OCI-LY7 (cell line): ENCODE data around the gene CASK. TPM values are rescaled to one million over a fixed set of nuclear protein-coding genes. Genes with fewer than 3 reads are reported as not detected.

Source experiments
- BruUV-seq: library from RNA; stranded (reverse); fragments of 400-500 nt; replicated peaks from 2 replicates; lab custom pipeline; 2021; lab: Mats Ljungman, UMichigan
- CTCF ChIA-PET: fragments of 300-600 bp; sonication (Branson Sonifier 250); formaldehyde crosslinking; loops from one replicate; lab custom pipeline; 2022; ENCODE audit warnings: antibody characterized with exemption; ENCODE audit not compliant: unreplicated experiment; lab: Charles Lee
- POLR2A ChIA-PET: fragments of 300-600 bp; sonication (Branson Sonifier 250); formaldehyde crosslinking; loops from one replicate; lab custom pipeline; 2022; ENCODE audit warnings: antibody characterized with exemption; lab: Charles Lee
- DNase-seq: peaks from one replicate; pipeline ENCODE4 v3.0.0-alpha.2; 2015; ENCODE audit warnings: low spot score
- H2AFZ ChIP-seq: fragments of 200-600 bp; sonication (generic), shearing (Covaris generic); 2 replicates; pipeline ENCODE4 v1.6.1; 2014; ENCODE audit warnings: mild to moderate bottlenecking, antibody characterized with exemption, low read length, moderate library complexity
- H3K27ac ChIP-seq: fragments of 200-600 bp; sonication (generic); 2 replicates; pipeline ENCODE4 v1.5.1; 2014; ENCODE audit warnings: mixed run types, low read depth, mild to moderate bottlenecking, moderate library complexity, low read length, inconsistent platforms; ENCODE audit not compliant: poor library complexity, severe bottlenecking
- H3K36me3 ChIP-seq: fragments of 200-600 bp; sonication (generic); 2 replicates; pipeline ENCODE4 v1.6.1; 2014; ENCODE audit warnings: mild to moderate bottlenecking, antibody characterized with exemption, low read length, moderate library complexity, mixed read lengths; ENCODE audit not compliant: insufficient read depth
- H3K4me1 ChIP-seq: fragments of 200-600 bp; sonication (generic); 2 replicates; pipeline ENCODE4 v1.5.1; 2014; ENCODE audit warnings: mild to moderate bottlenecking, low read length; ENCODE audit not compliant: insufficient read depth, poor library complexity, severe bottlenecking
- H3K4me2 ChIP-seq: fragments of 200-600 bp; sonication (generic); 2 replicates; pipeline ENCODE4 v1.6.1; 2014; ENCODE audit warnings: mild to moderate bottlenecking, low read length
- H3K4me3 ChIP-seq: fragments of 200-600 bp; sonication (generic); 2 replicates; pipeline ENCODE4 v1.5.1; 2014; ENCODE audit warnings: mild to moderate bottlenecking, low read depth, low read length; ENCODE audit not compliant: poor library complexity, severe bottlenecking
- H3K79me2 ChIP-seq: fragments of 200-600 bp; sonication (generic); 2 replicates; pipeline ENCODE4 v1.6.1; 2016; ENCODE audit warnings: low read depth, mild to moderate bottlenecking, low read length, moderate library complexity, mixed read lengths; ENCODE audit not compliant: insufficient read depth
- H3K9me2 ChIP-seq: fragments of 200-600 bp; sonication (generic); 2 replicates; pipeline ENCODE4 v1.6.1; 2016; ENCODE audit warnings: mild to moderate bottlenecking, low read length, mixed read lengths; ENCODE audit not compliant: insufficient read depth
- H3K9me3 ChIP-seq: fragments of 200-600 bp; sonication (generic); 2 replicates; pipeline ENCODE4 v1.6.1; 2014; ENCODE audit warnings: mild to moderate bottlenecking, mixed run types, low read length, mixed read lengths
- H4K20me1 ChIP-seq: fragments of 200-600 bp; sonication (generic); 2 replicates; pipeline ENCODE4 v1.6.1; 2014; ENCODE audit warnings: mild to moderate bottlenecking, antibody characterized with exemption, low read length, moderate library complexity, mixed read lengths; ENCODE audit not compliant: insufficient read depth
- EZH2phosphoT487 ChIP-seq: fragments of 200-600 bp; sonication (generic); IDR thresholded peaks from 2 replicates; pipeline ENCODE4 v1.6.1; 2018; ENCODE audit warnings: low read depth, borderline replicate concordance, mild to moderate bottlenecking, mixed run types, antibody characterized with exemption, low read length, moderate library complexity, mixed read lengths
- intact Hi-C: fragments of 100-400 bp; cut with micrococcal nuclease; formaldehyde crosslinking; loops from one replicate; pipeline ENCODE4 v1.10.0; 2022; ENCODE audit not compliant: unreplicated experiment
- total RNA-seq, 2 experiments: library from RNA; depleted of rRNA in 1 of 2; stranded (reverse); fragments of >200 nt in 1 of 2; shearing (Covaris generic) in 1 of 2; gene quantifications; 2 replicates each; pipeline ENCODE4 v1.2.3, GENCODE V29; 2014 to 2022
- TF ChIP-seq, protein P1 (sequence below): fragments of 200-600 bp; sonication (generic); conservative IDR thresholded peaks from 2 replicates; pipeline ENCODE4 v1.5.1; 2014; ENCODE audit warnings: mild to moderate bottlenecking, antibody characterized with exemption, low read length, moderate library complexity, mixed read lengths

Gene CASK
- total RNA-seq, 2 experiments from 2014 or later, result 18.6 to 29.4 TPM

DNA sequence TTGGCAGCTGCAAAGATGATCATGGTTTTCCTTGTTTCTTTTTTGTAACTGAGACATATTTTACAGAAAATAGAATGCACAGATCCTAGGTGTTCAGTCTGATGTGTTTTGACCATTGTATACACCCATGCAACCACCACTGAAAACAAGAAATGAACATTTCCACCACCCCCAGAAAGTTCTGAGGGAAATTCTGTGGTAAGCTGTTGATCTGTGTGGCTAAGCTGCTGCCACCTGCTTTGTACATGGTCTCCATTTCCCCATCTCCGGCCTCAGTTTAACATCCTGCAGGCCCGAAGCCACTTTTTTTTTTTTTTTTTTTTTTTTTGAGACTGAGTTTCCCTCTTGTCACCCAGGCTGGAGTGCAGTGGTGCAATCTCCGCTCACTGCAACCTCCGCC, 411.0 kb downstream of the CASK start:
- Histone ChIP-seq H3K4me1 (peaks cover 33% of the 10 kb centered on the region), H3K4me3 (no peak overlapping the region), H3K9me3 (no peaks in the 10 kb centered on the region), H3K36me3 (no peaks in the 10 kb centered on the region), H3K4me2 (peak overlapping the region; percentile 44), H2AFZ (peak overlapping the region; percentile 72; the same call in 1 of the 2 replicates), H3K79me2 (no peaks in the 10 kb centered on the region), H3K27ac (peak overlapping the region; percentile 55), H4K20me1 (no peaks in the 10 kb centered on the region), H3K9me2 (no peaks in the 10 kb centered on the region)
- CTCF ChIA-PET, result no interaction called here
- no TSS peak for BruUV-seq
- no peak for TF ChIP-seq EZH2phosphoT487
- TF ChIP-seq, protein P1, sequence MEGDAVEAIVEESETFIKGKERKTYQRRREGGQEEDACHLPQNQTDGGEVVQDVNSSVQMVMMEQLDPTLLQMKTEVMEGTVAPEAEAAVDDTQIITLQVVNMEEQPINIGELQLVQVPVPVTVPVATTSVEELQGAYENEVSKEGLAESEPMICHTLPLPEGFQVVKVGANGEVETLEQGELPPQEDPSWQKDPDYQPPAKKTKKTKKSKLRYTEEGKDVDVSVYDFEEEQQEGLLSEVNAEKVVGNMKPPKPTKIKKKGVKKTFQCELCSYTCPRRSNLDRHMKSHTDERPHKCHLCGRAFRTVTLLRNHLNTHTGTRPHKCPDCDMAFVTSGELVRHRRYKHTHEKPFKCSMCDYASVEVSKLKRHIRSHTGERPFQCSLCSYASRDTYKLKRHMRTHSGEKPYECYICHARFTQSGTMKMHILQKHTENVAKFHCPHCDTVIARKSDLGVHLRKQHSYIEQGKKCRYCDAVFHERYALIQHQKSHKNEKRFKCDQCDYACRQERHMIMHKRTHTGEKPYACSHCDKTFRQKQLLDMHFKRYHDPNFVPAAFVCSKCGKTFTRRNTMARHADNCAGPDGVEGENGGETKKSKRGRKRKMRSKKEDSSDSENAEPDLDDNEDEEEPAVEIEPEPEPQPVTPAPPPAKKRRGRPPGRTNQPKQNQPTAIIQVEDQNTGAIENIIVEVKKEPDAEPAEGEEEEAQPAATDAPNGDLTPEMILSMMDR, result no peak
- intact Hi-C loops, result no loop called here
- POLR2A ChIA-PET, result interaction anchor here (0.7 kb wide), 1 partner anchor 21 kb away, joined by 3 read pairs; no protein-coding TSS in a partner anchor
- DNase-seq, result peak; percentile 73

- Histone ChIP-seq H3K4me3 (no peak overlapping the region), H4K20me1 (no peaks in the 10 kb centered on the region), H3K4me2 (no peak overlapping the region), H3K9me3 (no peaks in the 10 kb centered on the region), H3K9me2 (no peaks in the 10 kb centered on the region), H3K36me3 (no peaks in the 10 kb centered on the region), H3K27ac (no peak overlapping the region), H3K79me2 (no peaks in the 10 kb centered on the region), H3K4me1 (peaks cover 18% of the 10 kb centered on the region), H2AFZ (no peak overlapping the region)
- ChIA-PET POLR2A (no interaction called here), CTCF (no interaction called here)
- BruUV-seq, result no TSS peak
- intact Hi-C loops, result no loop called here
- TF ChIP-seq, protein P1, result no peak
- TF ChIP-seq EZH2phosphoT487, result no peak
- no peak for DNase-seq
Observed at GRCh38 chrX:41507919-41508318, 415.4 kb downstream of the CASK start.

- CTCF ChIA-PET, result no interaction called here
- Histone ChIP-seq H3K4me1 (no peaks in the 10 kb centered on the region), H3K79me2 (no peaks in the 10 kb centered on the region), H3K27ac (no peak overlapping the region), H4K20me1 (no peaks in the 10 kb centered on the region), H3K4me3 (no peak overlapping the region), H3K4me2 (no peak overlapping the region), H3K9me2 (no peaks in the 10 kb centered on the region), H2AFZ (no peak overlapping the region), H3K9me3 (no peaks in the 10 kb centered on the region), H3K36me3 (no peaks in the 10 kb centered on the region)
- no peak for DNase-seq
- no TSS peak for BruUV-seq
- TF ChIP-seq, protein P1, result no peak
- no peak for TF ChIP-seq EZH2phosphoT487
- intact Hi-C loops, result no loop called here
- POLR2A ChIA-PET, result interaction anchor here (0.5 kb wide), 1 partner anchor 398 kb away, joined by 5 read pairs; no protein-coding TSS in a partner anchor
Observed at GRCh38 chrX:41502004-41502403, 421.4 kb downstream of the CASK start.
